ENCODE measurements around the gene FCRL6. TPM values are rescaled to one million over a fixed set of nuclear protein-coding genes. Genes with fewer than 3 reads are reported as not detected.

FCRL6 gene
- total and polyA plus RNA-seq, 4 experiments from 2014 or later = 0.20 to 0.78 (median 0.48) TPM

Other genes with a start within 250 kb of the FCRL6 start
- gene APCS, start 214.5 kb upstream of the FCRL6 start, total RNA-seq = not detected
- gene APCS, start 214.5 kb upstream of the FCRL6 start, polyA plus RNA-seq = not detected
- gene CRP, start 87.8 kb upstream of the FCRL6 start, total RNA-seq = not detected
- gene CRP, start 87.8 kb upstream of the FCRL6 start, polyA plus RNA-seq = not detected
- gene DUSP23, start 21.4 kb upstream of the FCRL6 start, total RNA-seq = 10 to 100 TPM; 14.5 to 15.7 TPM
- 10 to 100 TPM; 44.8 to 73.8 TPM for gene DUSP23, start 21.4 kb upstream of the FCRL6 start, polyA plus RNA-seq
- gene SLAMF8, start 24.5 kb downstream of the FCRL6 start, total RNA-seq = 1 to 10 TPM; 2.0 TPM
- gene SLAMF8, start 24.5 kb downstream of the FCRL6 start, polyA plus RNA-seq = not detected
- gene VSIG8, start 60.3 kb downstream of the FCRL6 start, total RNA-seq = not detected
- not detected for gene VSIG8, start 60.3 kb downstream of the FCRL6 start, polyA plus RNA-seq
- gene CFAP45, start 97.8 kb downstream of the FCRL6 start, total RNA-seq = under 1 TPM in 1 of 2 experiments, not detected in 1; 0.67 TPM
- under 1 TPM; 0.15 to 0.52 TPM for gene CFAP45, start 97.8 kb downstream of the FCRL6 start, polyA plus RNA-seq
- gene TAGLN2, start 123.1 kb downstream of the FCRL6 start, total RNA-seq = 100 to 1,000 TPM; 196 to 207 TPM
- 1,000 to 10,000 TPM; 1,014 to 1,289 TPM for gene TAGLN2, start 123.1 kb downstream of the FCRL6 start, polyA plus RNA-seq
- not detected for gene IGSF9, start 143.3 kb downstream of the FCRL6 start, total RNA-seq
- not detected for gene IGSF9, start 143.3 kb downstream of the FCRL6 start, polyA plus RNA-seq
- gene SLAMF9, start 151.9 kb downstream of the FCRL6 start, total RNA-seq = not detected
- gene SLAMF9, start 151.9 kb downstream of the FCRL6 start, polyA plus RNA-seq = not detected
- 10 to 100 TPM; 11.7 to 12.3 TPM for gene PIGM, start 229.6 kb downstream of the FCRL6 start, total RNA-seq
- gene PIGM, start 229.6 kb downstream of the FCRL6 start, polyA plus RNA-seq = 1 to 10 TPM; 2.9 to 3.5 TPM

Measured in CD4-positive, alpha-beta memory T cell (primary cell).